Stimulated activated CD4-positive, alpha-beta T cell treated with anti-CD3 and anti-CD28 coated beads, Interleukin-1b, Interleukin-23, amount 100 ng/mL, for 1 hour (primary cell): ENCODE measurements around the gene SLC8B1.
"Not testable (repeated sequence)": the region's sequence is repeated elsewhere in the genome, so short reads cannot be mapped to it uniquely, and the experiment has no call there.

Experiments used
- DNase-seq, 2 donors: peaks; one replicate each; pipeline ENCODE4 v3.0.0-alpha.2; 2020; ENCODE audit warnings: low read depth in 2 of 2

The SLC8B1 gene

DNA sequence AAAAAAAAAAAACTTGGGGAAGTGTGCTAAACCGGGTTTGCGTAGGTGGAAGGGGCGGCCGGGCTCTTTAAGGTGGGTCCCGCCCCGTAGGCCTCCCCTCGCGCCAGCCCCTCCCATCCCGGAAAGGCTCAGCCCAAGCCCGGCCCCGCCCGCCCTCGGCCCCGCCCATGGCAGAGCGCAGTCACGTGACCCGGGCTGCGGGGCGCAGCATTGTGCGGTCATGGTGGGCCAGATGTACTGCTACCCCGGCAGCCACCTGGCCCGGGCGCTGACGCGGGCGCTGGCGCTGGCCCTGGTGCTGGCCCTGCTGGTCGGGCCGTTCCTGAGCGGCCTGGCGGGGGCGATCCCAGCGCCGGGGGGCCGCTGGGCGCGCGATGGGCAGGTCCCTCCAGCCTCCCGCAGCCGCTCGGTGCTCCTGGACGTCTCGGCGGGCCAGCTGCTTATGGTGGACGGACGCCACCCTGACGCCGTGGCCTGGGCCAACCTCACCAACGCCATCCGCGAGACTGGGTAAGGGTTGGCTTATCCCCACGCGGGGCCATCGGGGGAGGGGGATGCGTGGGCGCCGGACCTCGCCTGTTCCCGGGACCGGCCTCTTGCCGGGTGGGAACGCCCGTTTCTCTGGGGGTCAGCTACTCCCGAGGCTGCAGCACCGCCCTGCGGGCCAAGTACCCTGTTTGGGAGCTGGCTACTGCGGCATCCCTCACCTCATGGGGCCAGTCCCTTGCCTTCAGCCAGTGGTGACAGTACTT, 23.6 kb upstream of the SLC8B1 start, which contains the start of gene PLBD2:
PLBD2 (plus strand) TSS at position 207 of the 752 bp plus-strand sequence; CDS start at position 221, 14 bp downstream.
- peak; percentile 89 to 90 for DNase-seq

GRCh38 chr12:113354192-113354591, 19.3 kb upstream of the SLC8B1 start:
- DNase-seq, result not testable (repeated sequence)

DNA sequence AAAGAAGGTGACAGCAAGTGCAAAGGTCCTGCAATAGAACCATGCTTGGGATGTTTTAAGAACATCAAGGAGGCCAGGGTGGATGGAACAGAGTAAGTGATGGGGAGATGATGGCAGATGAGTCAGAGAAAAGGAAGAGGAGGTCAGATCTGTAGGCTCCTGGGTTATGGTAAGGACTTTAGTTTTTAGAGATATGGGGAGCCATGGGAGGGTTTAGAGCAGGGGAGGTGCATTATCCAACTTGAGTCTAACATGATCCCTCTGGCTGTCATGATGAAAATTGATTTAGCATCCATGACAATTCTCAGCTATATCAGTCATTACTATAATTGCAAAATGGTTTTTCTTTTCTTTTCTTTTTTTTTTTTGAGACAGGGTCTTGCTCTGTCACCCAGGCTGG, 16.2 kb upstream of the SLC8B1 start:
- no peak for DNase-seq

DNA sequence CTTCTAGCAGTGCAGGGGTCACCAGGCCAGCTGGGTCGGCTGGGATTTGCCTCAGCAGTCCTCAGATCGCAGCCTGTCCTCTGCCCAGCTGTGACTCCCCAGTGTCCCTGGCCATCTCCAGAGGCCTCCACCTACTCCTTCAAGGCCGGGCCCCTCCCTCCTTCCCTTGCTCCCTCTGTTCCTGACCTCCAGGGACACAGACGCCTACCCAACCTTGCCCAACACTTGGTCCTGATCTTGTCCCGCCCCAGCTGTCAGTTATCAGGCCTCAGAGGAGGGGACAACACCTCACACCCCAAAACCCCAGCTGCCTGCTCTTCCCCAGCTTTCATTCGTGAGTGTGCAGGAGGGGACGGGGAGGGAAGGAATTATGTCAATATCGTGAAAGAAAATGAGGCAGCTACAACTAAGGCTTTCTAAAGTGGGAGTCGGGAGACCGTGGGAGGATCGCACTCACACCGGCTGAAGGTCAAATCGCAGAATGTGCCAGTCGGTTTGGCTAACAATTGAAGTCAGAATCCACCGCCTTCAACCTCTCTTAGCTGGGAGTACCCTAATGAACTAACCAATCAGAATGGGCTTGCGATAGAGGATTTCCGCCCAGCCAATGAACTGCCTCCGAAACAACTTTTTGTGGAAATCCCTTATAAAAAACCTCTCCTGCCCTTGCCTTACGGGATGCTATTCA, 14.1 kb upstream of the SLC8B1 start:
- DNase-seq, result no peak

DNA sequence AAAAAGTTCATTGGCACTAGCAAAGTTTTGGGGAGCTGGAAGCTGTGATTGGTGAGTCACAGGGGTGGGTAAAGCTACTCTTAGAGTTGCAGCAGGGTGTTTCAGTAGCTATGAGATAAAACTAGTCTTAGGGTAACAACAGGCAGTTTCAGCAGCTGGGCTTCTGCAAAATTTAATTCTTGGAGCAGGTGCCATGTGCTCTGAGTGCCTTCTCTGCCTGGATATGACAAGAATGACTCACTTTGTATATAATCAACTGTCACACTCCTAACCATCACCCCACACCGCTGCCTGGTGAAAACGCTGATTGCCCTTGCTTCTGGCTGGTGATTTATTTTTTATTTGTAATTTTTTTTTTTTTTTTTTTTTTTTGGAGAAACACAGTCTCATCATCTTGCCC, 13.0 kb upstream of the SLC8B1 start:
- no peak for DNase-seq

DNA sequence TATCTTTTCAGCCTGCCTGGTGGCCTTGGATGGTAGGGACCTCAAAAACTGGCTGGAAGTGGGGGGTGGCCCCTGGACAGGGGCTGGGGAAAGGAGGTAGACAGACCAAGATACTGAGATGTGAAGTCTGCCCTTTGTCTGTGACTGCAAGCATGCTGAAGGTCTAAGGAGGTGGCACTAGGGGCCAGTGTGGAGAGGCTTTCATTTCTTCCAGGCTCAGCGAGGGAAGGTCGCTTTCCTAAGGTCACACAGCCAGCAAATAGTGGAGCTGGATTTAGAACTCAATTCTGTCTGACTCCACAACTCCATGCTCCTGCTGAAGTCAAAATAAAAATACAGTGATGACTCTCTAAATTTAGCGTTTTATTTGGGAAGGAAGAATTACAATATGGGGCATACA, 12.2 kb upstream of the SLC8B1 start:
- no peak for DNase-seq

DNA sequence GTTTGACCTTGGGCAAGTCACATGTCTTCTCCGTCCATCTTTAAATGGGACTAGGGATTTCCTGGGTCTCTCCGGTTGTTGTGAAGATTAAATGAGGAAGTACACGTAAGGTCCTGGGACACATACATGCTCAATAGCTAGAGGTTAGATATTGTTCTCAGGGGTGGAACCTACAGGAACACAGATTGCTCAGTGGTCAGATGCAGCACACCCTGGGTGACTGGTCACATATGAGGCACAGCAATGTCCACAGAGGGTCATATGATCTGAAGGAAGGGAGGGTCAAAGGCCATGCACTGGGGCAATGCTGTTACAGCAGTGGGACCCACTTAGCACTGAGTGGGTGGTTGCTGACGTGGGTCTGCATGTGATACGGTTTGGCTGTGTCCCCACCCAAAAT, 11.4 kb upstream of the SLC8B1 start:
- no peak for DNase-seq

- no peak for DNase-seq
Observed at GRCh38 chr12:113345318-113345717, 10.4 kb upstream of the SLC8B1 start.

DNA sequence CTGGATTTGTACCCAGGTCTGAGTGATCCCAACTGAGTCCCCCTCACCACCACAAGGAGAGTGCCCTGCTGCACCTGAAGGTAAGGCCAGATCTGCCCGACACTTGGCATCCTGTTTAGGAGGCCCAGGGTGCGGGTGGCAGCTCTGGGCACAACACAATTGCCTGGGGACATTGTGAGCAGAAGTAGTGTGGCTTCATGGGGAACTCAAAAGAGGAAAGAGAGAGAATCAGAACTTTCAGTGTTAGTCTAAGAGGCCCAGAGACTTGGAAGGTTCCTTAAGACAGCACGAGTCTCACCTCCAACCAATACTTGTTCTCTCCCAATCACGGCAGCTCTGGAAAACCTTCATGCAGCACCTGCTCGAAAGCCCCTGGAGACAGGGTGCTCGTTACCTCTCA, 6.6 kb upstream of the SLC8B1 start:
- DNase-seq, result no peak

DNA sequence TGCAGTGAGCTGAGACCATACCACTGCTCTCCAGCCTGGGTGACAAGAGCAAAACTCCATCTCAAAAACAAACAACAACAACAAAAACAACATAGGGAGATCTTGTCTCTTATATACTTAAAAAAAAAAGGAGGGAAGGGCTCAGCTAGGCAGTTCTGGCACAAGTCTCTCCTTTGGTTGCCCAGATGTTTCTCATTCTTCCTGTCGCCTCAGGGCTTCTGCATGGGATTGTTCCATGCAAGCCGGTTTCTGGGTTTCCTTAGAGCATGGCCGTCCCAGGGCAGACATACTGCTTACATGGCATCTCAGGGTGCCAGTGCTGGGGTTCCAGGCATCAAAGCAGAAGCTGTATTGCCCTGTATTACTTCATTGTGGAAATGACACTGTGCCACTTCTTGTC, 5.2 kb upstream of the SLC8B1 start:
- DNase-seq, result no peak

DNA sequence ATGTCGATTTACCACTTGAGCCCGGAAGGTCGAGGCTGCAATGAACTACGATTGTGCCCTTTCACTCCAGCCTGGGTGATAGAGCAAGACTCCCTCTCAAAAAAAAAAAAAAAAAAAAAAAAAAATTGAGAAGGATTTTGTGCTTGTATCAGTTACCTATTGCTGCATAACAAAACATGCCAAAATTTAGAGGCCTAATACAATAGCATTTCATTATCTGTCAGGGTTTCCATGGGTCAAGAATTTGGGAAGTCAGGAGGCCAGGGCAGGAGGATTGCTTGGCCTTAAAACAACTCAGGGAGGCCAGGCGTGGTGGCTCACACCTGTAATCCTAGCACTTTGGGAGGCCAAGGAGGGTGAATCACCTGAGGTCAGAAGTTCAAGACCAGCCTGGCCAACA, 4.6 kb upstream of the SLC8B1 start:
- no peak for DNase-seq

GRCh38 chr12:113333877-113334785, 778 bp downstream of the SLC8B1 start:
- DNase-seq, result no peak

- DNase-seq, result no peak
Observed at GRCh38 chr12:113333418-113333750, 1.5 kb downstream of the SLC8B1 start.

GRCh38 chr12:113332688-113333417, 2.1 kb downstream of the SLC8B1 start:
- DNase-seq, result no peak

DNA sequence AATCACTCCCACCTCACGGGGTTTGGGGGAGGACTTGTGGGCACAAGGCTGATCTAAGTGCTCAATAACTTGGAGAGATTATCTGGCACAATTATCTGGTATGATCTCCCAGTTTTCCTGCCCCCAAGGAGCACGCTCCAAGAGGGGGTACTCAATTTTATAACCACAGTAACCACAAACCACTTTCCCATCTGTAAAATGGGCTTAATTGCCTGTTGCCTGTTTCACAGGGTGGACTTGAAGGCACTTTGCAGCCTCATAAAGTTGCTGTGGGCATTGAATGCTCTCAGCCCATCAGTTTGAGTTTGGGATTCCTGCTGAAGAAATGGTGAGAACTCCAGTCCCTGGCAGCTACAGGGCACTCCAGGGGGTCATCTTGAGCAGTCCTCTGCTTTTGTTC, 4.4 kb downstream of the SLC8B1 start:
- DNase-seq, result no peak

- no peak for DNase-seq
Observed at GRCh38 chr12:113329791-113330417, 5.0 kb downstream of the SLC8B1 start.

DNA sequence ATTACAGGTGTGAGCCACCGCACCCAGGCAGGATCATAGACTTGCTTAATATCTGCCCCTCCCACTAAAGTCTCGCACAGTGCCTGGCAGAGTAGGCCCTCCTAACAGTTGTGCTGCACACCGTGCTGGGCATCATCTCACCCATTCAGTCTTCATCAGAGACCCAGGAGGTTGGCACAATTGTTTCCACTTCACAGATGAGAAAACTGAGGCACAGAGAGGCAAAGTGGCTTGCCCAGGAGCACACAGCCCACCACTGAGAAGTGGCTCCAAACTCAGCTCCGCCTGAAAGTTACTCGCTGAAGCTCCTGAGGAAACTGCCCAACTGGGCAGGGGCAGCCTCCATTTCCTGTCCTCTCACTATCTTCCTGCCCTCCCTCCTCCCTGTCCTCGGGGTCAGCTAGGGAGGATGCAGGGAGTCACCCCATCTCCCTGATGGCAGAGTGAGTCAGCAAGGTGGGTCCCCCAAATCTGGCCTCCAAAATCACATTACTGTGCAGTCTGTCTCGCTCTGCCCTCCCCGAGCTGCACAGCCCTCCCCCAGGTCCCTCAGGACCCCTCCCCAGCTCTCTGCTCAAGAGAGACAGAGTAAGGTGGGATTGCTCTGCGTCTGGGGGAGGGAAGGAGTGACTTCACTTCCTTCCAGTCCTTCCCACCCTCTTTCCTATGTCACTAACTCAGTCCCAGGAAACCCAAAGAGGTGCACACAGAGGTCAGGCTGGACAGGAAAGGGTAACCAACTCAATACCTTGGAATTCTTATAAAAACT, 5.7 kb downstream of the SLC8B1 start:
- DNase-seq, result no peak

DNA sequence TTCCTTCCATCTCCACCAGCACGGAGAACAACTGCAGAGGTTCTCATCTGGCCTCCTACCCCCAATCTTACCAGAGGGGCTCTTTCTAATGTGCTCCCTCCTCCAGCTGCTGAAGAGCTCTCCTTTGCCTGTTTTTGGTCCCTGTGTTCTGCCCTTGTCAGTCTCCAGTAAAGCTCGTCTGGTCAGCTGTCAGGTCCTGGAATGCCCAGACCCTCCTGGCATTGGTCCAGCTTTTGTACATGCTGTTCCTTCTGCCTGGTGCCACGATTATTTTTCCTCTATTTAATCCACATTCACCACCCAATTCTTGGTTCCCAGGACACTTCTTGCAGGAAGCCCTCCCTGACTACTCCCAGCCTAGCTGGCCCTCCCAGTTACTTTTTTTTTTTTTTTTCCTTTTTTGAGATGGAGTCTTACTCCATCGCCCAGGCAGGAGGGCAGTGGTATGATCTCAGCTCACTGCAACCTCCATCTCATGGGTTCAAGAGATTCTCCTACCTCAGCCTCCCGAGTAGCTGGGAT, 6.5 kb downstream of the SLC8B1 start:
- DNase-seq, result no peak

DNA sequence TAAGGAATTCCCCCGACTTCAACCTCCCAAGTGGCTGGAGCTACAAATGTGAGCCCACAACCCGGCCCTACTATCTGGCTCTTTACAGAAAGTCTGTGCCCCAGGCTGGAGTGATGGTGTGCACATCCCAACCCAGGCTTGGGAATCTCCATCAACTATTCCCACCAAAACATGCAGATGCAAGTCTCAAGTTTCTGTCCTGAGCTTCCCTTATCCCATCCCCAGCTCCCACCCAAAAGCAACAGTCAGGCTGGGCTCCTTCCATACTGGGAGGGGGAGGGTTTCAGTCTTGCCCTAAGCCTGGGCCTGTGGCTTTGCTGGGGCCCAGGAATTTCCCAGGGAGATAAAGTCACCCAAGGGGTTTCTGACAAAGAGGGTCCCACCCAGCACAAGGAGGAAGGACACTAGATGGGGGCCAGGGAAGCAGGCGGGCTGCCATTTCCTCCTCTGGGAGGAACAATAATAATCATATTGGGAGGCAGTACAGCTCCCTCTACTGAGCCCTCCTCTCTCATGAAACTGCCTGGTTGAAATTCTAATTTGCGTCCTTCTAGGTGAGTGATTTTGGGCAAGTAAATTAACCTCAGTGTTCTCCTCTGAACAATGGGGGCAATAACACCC, 8.0 kb downstream of the SLC8B1 start:
- no peak for DNase-seq

DNA sequence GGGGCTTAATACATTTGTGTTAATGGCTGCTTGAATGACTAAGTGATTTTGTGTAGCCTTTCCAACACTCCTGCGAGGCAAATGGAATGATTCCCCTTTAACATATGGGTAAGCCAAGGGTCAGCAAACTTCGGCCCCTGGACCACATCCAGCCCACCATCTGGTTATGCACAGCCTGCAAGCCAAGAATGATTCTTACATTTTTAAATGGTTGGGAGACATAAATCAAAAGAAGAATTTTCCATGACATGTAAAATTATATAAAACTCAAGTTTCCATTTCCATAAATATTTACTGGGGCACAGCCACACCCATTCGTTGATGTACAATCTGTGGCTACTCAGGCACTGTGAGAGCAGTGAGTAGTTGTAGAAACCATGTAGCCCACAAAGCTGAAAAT, 9.0 kb downstream of the SLC8B1 start:
- DNase-seq, result no peak
